Astrocyte of the spinal cord (primary cell): ENCODE data around the gene BIRC3.

Experiments used
- DNase-seq: peaks from one replicate; pipeline ENCODE4 v3.0.0; 2011; ENCODE audit warnings: low read depth, low spot score
- H3K4me3 ChIP-seq: 2 replicates; pipeline ENCODE4 v1.5.1; 2011; ENCODE audit warnings: low read depth, mild to moderate bottlenecking, low read length, moderate library complexity
- in situ Hi-C: cut with HindIII; loops from 2 replicates; pipeline ENCODE4 v1.10.0; 2017; ENCODE audit warnings: low sequenced_read_pairs
- TF ChIP-seq, protein P1 (sequence below): IDR thresholded peaks from 2 replicates; pipeline ENCODE4 v1.5.1; 2012; ENCODE audit warnings: low read depth, mild to moderate bottlenecking, low read length, inconsistent platforms

Gene BIRC3

DNA sequence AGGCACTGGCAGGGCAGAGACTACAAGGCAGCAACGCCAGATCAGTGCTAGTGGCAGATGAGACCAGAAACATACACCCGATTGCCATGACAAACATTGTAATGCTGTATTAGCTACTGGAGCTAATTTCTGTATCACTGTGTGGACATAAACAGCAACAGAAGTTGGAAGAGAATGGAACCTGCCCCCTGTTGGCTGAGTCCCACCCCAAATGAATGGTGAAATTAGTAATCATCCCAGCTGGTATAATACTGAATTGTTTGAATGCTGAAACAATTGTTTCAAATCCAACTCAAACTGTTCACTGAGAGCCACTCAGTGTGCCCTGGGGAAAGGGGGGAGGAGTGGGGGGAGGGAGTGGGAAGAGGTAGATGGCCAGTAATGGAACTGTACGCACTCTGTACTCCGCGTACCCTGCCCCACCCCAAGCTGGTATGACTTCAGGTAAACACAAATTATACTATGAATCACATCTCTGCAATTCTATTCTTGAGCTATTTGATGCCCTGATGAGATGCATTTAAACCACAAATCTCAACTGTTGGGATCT is 11.2 kb upstream of the BIRC3 start:
- TF ChIP-seq, protein P1, sequence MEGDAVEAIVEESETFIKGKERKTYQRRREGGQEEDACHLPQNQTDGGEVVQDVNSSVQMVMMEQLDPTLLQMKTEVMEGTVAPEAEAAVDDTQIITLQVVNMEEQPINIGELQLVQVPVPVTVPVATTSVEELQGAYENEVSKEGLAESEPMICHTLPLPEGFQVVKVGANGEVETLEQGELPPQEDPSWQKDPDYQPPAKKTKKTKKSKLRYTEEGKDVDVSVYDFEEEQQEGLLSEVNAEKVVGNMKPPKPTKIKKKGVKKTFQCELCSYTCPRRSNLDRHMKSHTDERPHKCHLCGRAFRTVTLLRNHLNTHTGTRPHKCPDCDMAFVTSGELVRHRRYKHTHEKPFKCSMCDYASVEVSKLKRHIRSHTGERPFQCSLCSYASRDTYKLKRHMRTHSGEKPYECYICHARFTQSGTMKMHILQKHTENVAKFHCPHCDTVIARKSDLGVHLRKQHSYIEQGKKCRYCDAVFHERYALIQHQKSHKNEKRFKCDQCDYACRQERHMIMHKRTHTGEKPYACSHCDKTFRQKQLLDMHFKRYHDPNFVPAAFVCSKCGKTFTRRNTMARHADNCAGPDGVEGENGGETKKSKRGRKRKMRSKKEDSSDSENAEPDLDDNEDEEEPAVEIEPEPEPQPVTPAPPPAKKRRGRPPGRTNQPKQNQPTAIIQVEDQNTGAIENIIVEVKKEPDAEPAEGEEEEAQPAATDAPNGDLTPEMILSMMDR, result no peak
- in situ Hi-C loops, result no loop called here
- H3K4me3 ChIP-seq, result no peak overlapping the region
- DNase-seq, result no peak

DNA sequence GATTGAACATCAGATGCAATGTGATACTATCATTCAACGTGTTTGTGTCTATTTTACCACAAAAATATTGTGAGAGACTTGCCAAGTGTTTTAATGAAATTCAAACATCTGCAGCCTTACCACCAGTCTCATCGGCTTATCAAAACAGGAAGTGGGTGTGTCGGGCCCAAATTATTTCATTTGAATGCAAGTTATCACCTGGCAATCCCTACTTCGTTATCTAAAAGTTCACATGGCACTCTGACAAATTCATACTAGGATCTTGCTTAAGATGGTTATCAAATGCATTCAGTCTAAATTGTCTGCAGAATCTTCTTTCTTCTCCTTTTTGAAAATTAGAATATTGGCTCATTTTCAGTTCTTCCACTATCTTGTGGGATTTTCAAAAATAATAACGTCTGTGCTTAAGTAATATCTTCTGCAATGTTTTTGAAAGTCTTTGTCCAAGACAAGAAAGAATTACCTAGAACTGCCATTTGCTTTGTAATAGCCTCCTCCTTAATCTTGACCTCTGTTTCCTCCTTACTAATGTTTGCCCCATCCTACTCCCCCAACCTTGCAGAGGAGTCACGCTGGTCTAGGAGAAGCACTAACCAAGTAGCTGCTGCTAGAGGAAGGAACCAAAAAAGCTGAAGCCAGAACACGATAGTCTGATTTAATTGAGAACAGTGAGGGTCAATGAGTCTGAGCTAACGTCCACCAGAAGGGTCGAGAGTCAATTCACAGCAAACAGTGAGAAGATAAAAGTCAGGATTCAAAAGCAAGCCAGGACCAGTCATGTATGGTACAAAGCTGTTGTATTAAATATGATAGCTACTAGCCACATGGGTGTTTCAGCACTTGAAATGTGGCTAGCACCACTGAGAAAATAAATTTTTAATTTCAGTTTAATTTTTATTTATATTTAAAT is 10.2 kb upstream of the BIRC3 start:
- TF ChIP-seq, protein P1, result no peak
- no peak for DNase-seq
- H3K4me3 ChIP-seq, result no peak overlapping the region
- in situ Hi-C loops, result no loop called here

GRCh38 chr11:102307727-102308038 is 9.6 kb upstream of the BIRC3 start:
- DNase-seq, result no peak
- TF ChIP-seq, protein P1, result no peak

DNA sequence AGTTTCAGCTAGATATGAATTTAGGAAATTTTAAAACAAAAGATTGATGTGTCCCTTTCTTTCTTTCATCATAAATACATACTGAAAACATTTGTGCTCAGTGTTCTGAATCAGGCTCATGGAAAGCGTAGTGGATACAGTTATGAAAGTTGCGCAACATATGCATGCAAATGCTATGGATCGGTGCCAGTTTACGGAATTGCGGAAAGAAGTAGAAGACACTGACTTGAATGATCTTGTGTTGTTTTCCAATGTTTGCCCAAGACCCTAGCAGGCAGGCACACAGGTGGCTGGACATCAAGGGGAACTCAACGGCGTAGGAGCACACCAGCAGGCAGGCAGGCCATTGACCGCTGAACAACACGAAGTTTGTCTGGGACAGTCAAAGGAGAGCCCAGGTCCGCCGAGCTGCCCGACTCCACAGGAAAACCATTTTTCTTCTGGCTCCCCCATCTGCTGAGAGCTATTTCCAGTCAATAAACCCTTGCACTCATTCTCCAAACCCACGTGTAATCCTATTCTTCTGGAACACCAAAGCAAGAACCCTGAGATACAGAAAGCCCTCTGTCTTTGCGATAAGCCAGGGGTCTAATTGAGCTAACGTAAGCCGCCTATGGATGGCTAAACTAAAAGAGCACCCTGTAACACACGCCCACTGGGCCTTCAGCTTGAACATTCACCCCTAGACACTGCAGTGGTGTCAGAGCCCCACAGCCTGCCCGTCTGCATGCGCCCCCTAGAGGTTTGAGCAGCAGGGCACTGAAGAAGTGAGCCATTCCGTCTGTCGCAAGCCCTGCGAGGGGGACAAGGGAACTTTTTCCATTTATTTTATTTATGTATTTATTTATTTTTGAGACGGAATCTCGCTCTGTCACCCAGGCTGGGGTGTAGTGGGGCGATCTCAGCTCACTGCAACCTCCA is 7.4 kb upstream of the BIRC3 start:
- TF ChIP-seq, protein P1, result no peak
- no peak overlapping the region for H3K4me3 ChIP-seq
- DNase-seq, result no peak
- in situ Hi-C loops, result no loop called here

More at GRCh38 chr11:102307727-102308038, 9.6 kb upstream of the BIRC3 start:
- no peak overlapping the region for H3K4me3 ChIP-seq
- in situ Hi-C loops, result no loop called here

DNA sequence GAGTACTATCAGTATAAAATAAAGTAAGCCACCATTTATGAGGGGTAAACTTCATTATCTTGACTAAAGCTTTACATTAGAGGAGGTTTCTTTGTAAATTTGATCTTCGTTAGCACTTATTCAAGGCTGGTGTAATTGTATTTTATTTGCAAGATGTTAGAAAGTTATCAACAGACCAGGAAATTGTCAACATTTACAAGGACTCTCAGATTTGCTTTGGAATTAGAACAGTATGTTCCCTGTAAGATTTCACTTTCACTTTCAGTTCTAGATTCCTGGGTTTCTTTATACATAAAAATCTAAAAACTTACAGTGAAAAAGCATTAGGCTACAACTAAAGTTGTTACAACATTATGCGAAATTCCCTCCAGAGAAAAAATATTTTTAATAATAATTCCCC is 4.6 kb upstream of the BIRC3 start:
- in situ Hi-C loops, result no loop called here
- TF ChIP-seq, protein P1, result no peak
- H3K4me3 ChIP-seq, result no peak overlapping the region
- DNase-seq, result peak; percentile 65

DNA sequence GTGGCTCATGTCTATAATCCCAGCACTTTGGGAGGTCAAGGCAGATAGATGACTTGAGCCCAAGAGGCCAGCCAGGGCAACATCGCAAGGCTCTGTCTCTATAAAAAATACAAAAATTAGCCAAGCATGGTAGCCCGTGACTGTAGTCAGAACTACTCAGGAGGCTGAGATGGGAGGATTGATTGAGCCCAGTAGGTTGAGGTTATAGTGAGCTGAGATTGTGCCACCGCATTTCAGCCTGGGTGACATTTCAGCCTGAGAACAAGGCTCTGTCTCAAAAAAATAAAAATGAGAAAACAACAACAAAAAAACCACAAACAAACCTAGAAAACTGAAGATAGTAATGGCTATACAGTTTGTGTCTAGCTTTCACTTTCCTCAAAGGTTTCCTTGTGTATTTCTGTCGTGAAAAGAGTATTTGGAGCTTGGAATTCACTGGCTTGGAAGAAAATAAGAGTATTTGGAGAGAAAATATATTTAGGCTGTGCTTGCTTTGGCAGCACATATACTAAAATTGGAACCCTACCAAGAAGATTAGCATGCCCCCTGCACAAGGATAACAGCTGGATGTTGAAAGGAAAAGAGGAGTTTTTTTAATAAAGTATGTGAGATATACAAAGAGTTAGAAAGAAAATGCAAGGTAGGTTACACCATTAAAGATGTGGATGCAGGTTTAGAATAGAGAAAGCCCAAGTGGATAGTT is 3.9 kb upstream of the BIRC3 start:
- TF ChIP-seq, protein P1, result no peak
- H3K4me3 ChIP-seq, result no peak overlapping the region
- in situ Hi-C loops, result no loop called here
- peak; percentile 33 for DNase-seq
